NCI-H748 (cell line): ENCODE results near the gene PTGS1.
"Not testable (repeated sequence)": the region's sequence is repeated elsewhere in the genome, so short reads cannot be mapped to it uniquely, and the experiment has no call there.

ENCODE experiments used
- DNase-seq: peaks from one replicate; lab custom pipeline; 2025; ENCODE audit not compliant: unreplicated experiment; lab: John Stamatoyannopoulos, UW

PTGS1 gene

DNA sequence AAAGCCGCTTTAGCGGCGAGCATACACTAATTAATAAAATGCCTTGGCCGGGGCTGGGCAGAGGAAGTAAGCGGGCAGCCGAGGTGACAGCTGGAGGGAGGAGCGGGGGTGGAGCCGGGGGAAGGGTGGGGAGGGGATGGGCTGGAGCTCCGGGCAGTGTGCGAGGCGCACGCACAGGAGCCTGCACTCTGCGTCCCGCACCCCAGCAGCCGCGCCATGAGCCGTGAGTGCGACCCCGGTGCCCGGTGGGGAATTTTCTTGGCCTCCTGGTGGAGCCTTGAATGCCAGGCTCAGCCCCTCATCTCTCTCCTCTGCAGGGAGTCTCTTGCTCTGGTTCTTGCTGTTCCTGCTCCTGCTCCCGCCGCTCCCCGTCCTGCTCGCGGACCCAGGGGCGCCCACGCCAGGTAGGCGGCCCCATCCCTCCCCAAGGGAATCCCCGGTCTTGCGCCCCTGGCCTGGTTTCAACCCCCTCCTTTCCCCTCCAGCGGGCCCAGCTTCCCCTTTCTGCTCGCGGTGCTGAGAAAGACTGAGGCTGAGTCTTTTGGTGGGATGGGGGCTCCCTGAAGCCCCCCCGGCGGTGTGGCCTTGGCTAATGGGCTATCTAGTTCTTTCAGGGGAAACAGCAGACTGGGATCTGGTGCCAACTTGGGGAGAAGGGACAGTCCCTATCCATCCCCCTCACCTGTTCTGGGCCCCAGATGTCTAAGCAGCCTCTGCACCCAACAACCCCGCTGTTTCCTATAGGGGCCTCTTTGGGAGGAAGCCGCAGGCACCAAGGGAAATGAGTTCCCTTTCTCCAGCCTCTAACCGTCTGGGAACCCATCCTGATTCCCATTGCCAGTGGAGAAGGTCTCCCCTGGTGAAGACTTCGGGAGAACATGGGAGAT lies at the start of gene PTGS1:
TSS of gene PTGS1 (plus strand) at position 156 of the 887 bp plus-strand sequence. CDS start at position 217, 61 bp downstream.
- peak; percentile 65 for DNase-seq

DNA sequence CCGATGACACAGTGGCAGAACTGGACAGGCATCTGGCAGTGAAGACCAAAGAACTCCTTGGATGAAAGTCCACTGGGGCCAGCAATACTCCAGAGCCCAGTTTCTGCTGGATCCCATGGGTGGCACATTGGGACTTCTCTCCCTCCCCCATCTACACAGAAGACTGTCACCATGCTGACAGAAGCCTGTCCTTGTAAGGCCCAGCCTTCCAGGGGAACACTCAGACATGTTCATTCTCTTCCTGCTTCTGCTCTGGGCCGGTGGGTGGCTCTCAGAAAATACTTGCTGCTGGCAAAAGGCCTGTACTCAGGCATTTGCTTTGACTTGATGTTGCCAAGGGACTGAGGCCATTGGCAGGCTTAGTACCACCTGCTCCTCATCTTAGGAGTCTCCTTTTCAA lies 48.3 kb upstream of the PTGS1 start:
- DNase-seq = no peak

DNA sequence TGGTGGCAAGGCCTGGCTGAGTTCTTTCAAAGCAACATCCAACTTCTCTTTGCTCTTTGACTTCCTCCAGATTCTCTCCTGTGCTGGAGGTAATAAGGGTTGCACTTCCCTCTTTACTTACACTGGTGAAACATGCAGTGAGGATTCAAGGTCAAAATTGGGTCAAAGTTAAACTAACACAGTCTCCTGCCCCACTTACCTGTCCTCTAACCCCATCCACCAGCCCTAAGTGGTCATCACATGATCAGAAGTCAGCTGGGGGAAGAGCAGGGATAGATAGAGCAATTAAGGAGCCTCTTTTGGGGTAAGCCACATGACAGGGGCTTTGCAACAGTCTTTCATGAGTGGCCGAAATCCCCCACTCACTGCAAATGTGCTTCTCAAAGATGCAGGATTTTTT lies 46.2 kb upstream of the PTGS1 start:
- not testable (repeated sequence) for DNase-seq

DNA sequence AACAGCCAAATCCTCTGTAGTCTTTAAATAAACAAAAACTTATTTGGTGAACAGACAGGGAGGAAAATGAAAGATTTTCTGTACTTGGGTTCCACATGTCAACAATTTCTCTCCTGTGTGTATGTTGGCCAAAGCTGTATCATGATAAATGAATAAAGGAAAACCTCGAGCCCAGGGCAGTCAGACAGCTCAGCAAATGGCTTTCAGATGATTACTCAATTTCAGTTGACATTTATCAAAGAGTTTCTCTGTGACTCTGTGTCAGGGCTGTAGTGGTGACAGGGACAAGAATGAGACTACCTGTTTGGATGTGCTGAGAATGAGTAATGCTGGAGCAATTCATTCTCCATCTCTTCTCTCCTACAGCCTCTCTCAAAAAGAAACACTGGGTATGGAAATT lies 45.7 kb upstream of the PTGS1 start:
- no peak for DNase-seq

DNA sequence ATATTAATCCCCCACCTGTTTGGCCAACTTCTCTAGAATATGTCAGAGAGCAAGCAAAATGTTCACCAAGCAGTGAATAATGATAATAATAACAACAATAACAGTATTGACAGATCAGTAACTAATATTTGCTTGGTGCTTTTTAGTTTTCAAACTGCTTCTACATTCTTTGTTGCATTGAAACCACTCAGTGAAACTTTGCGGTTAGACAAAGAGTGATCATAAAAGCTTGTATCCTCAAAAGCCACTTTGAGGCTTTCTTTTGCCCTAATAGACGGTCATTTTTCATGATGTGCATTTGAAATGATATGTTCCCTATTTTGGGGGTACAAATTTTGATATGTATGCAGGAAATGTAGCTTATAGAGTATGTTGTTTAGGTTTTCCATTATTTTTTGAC lies 43.6 kb upstream of the PTGS1 start:
- DNase-seq = no peak

DNA sequence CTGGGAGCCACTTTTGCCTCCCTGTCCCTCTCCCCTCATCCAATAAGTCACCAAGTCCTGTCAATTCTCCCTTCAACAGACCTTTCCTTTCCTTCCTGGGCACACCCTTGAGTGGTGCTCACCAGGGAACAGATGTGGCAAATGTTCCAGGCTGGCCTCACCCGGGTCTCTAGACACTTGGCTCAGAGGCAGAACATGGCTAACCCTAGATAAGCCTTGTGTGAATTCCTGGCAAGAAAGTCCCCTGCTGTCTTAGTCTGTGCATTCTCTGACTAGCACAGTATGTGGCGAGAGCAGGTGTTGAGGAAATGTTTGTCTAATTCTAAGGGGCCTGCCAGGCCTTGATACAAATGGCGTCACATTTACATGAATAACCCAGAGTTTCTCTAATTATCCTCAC lies 41.2 kb upstream of the PTGS1 start:
- no peak for DNase-seq

DNA sequence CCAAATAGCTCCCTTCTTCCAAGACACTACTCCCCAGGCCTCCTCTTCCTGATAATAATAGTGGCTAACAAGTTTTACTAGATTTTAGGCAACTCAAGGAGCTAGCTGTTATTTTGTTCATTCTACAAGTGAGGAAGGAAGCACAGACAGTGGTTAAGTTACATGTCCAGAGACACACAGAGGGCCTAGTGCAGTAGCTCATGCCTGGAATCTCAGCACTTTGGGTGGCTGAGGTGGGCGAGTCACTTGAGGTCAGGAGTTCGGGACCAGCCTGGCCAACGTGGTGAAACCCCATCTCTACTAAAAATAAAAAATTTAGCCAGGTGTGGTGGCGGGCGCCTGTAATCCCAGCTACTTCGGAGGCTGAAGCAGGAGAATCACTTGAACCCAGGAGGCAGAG lies 40.4 kb upstream of the PTGS1 start:
- DNase-seq = not testable (repeated sequence)

DNA sequence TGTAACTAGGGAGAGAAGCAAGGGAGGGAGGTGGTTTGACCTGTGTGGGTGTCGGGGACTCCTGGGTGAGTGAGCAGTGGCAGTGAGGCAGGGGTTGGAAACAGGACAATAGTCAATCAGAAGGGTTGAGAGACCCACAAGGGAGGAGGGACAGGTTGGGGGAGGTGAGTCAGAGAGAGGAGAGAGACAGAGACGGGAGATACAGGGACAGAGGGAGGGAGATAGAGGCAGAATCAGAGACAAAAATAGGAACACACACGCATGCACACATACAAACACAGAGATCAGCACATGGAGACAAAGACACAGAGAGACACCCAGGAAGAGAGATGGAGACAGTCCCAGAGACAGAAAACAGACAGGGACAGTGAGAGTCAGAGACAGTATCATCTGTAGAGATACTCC lies 39.3 kb upstream of the PTGS1 start:
- DNase-seq = no peak

DNA sequence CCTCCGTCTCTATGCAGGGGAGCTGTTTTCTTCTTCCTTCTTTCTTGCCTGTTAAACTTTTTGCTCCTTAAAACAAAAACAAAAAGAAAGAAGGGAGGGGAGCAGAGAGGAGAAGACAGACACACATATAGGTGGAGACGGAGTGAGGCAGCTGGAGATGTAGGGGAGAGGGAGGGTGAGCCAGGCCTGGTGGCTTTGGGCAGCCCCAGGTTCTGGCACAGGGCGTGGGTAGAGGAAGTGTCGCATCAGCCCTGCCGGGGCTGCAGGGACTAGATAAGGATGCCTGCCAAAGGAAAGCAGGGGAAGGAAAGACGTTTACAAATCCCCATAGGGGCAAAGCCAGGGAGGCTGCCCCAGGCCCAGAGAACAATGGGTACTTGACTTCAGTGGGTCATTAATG lies 38.7 kb upstream of the PTGS1 start:
- DNase-seq = no peak

DNA sequence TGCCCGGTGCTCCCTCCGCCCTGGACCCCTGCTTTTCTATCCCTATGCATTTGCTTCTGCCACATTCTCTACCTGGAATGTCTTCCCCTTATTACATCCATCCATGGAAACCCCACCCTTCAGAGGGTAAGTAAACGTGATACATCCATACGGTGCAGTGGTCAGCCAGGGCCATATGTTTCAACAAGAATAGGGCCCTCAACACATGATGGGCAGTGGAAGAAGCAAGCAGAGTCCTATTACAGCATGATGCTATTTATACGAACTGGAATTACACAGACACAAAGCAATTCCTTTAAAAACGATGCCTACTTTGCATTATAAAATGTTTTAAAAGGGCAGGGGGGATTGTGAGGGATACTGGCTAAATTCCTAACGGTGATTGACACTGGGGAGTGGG lies 38.2 kb upstream of the PTGS1 start:
- no peak for DNase-seq

DNA sequence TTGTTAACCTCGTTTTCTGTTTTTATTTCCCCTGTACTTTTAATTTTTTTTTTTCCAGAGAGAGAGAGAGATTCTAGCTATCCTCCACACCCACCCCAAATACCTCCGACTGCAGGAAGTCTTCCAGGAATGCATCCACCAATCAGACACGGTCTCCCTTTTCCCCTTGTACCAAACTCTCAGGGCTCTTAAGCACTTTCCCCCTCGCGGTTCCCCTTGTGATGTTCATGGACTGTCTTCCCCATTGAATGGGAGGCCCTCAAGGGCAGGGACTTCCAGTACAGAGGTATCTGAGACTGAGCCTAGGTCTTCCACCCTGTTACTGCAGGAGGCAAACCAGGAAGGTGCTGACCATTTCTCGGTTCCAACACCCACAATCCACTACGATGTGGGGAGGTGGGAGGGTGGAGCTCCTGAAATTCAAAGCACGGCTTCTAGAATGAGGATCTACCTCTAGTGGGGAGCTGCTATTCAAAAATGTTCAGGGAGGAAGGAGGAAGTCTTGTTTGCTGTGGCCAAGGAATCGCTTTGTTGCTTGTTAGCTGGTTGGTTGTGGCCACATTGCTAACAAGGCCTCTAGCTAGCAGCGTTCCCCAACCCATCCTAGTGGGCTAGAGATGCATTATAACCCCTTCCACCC lies 37.5 kb upstream of the PTGS1 start:
- DNase-seq = no peak

DNA sequence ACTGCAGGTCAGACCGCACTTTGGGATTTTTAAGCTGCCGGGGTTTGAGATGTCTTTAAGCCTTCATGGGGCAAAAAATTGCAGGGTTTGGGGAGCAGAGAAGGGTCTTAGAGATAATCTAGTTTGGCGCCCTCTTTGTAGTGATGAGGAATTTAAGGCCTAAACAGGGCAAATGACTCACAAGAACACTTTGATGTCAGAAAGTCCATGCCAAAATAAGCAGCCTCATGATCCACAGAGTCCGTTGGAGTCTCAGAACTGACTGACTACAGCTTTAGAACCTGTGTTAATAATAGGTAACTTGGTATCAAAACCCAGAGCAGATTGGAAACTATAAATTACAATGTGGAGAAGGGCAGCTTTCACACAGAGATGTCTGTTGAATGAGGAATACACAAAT lies 35.9 kb upstream of the PTGS1 start:
- DNase-seq = no peak

DNA sequence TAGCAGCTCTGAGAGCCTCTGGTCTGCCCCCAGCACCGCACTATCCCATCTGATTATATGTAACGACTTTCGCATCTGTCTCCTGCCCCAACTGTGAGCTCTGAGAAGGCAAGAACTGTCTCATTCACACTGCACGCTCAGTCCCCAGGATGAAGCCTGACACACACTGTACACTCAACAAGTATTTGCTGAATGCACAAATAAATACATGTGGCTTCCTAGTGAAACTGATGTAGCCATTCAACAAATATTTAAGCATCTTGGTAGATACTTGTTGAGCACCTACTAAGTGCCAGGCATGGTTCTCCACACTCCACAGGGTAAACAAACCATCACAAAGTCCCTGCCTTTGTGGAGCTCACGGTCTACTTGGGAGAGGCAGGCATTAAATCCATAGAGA lies 34.6 kb upstream of the PTGS1 start:
- no peak for DNase-seq

DNA sequence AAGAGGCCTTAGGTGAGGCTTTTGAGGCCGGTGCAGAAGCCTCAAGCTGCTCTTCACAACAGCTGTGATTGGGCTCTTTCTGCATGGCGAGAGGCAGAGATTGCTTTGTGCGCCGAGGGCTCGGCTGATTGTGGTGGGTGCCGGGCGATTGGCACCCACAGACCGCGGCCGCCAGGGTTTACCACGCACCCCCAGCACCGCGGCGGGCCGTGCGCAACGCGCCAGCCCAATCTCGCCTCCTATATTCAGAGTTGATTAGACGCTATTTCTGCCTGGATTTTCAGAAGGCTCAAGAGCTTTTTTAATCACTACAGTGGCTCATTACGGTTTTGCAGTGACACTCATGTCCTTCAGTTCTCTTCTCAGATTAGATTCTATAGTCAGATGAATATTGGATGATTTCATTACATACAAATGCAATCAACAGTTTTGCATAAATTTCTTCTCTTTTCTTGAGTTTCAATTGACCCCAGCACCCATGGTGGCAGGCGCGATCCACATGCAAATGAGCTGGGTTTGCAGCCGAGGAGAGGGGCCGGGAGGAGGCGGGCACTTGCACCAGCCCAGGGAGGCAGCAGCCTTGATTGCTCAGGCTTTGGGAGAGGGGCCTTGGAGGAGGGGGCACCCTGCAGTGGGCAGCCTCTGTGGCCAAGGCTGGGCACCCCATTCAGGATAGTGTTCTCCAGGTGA lies 33.8 kb upstream of the PTGS1 start:
- DNase-seq = no peak

DNA sequence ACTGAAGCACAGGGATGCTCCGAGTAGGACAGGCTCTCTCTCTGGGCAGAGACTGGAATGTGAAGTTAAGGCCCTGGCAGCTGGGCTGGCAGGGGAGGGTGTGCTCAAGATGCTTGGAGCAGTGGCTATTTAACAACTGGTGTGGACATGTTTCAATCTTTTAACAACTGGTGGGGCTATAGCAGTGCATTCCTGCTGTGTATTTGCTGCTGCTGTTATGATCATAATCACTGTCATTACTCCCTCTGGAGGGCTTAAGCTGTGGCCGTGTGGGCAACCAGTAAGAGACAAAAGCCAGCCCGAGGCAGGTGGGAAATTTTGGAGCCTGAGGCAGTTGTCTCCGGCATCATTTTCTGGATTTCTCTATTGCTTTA lies 33.3 kb upstream of the PTGS1 start:
- DNase-seq = no peak

DNA sequence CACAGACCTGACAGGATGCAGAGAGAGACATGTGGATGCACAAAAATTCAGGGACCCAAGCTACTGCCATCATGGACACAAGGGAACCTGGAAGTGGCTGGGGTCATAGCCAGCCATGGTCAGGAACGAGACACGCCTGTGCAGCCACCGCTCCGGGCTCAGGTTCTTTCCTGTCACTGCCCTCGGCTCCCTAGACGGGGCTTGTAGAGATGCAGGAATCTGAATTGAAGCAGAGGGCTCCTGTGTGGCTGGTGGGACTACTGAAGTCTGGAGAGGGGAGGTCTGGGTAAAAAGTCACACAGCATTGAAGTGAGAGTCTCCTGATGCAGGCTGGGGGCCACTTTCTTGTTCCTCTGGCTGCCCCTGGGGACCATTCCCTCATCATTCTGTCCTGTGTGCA lies 32.3 kb upstream of the PTGS1 start:
- no peak for DNase-seq

DNA sequence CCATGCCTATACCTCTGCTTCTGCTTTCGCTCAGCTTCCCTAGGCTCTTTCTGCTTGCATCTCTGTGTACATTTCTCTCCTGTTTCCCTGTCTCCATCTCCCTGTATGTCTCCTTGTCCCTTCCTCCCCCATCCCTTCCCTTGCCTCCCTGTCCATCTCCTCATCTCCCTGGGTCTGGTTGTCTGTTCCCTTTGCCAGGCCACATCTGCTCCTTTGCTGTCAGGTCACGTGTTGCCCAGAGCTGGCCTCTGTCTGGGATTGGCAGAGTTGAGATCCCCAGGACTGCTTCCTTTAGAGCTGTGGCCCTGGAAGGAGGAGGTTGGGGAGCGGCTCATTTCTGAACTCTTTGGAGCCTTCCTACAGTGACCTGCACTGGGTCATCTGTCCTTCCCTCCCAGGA lies 31.8 kb upstream of the PTGS1 start:
- no peak for DNase-seq

DNA sequence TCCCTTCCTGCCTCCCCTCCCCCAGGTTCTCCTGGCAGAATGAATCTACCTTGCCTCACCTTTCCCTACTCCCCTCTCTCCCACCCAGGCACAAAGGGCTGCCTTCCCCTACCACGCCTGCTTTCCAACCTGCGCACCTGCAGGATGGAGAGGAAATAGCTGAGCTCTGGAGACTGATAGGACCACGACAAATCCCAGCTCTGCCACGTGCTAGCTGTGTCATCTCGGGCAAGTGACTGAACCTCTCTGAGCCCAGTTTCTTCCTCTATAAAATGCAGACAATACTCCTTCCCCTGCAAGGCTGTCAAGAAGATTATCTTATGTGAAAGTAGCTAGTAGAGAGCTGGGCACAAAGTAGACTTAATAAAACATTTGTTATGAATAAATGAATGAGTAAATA lies 31.2 kb upstream of the PTGS1 start:
- DNase-seq = no peak

DNA sequence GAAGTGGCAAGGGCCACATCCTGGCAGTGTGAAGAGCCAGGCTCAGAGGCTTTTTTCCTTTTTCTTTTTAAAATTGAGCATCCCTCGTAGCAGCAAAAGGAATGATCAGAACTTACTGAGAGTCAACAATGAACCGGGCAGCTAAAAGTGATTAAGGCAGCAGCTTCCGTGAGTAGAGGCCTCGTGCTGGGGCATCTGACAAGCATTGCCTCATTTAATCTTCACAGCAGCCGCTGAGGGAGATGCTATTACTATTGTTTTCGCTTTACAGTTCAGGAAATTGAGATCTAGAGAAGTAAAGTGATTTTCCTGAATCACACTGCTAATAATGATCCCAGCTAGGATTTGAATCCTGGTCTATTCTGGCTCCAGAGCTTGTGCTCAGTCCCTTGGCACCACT lies 30.7 kb upstream of the PTGS1 start:
- no peak for DNase-seq

DNA sequence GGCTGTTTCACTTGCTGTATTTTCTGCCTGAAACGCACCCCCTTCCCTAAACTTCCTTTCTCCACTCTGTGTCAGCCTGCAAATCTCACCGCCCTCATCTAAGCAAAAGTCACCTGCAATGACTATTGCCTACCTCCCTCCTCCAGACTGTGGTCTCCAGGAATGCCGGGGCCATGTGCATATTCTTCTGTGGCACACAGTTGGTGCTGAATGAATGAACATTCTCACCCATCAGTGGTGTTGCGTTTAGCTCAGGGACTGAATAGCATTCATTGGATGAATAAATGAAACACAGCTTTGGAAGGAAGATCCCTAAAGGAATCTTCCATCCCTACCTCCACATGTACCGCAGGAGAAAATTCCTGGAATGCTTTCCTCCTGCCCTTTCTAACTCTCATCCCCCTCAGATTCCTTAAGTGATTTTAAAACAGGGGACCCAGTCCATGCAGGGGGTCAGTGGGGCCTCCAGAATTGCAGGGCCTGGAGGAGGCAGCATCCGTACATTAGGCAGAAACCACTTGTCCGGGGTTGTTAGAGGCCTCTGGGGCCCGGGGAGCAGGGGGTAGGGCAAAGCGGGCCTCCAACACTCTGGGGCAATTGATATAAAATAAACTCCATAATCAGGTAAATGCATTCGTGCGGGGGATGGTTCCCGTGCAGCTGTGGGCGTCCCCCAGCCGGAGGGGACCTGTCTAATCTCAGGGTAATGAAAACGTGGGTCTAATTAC lies 28.3 kb upstream of the PTGS1 start:
- no peak for DNase-seq
